IMR-90 (cell line): ENCODE data around the gene ADGRL3. TPM values are rescaled to one million over a fixed set of nuclear protein-coding genes. Genes with fewer than 3 reads are reported as not detected.

Experiments used
- ATAC-seq: fragments of 200-7000 bp; cut with Tn5 transposase; 2 replicates; pipeline ENCODE4 v1.9.1; 2020; ENCODE audit warnings: low read depth, mild to moderate bottlenecking, moderate library complexity
- BruUV-seq: library from RNA; stranded (reverse); fragments of 400-500 nt; replicated peaks from 2 replicates; lab custom pipeline; 2021; lab: Mats Ljungman, UMichigan
- CTCF ChIA-PET: fragments of 300-600 bp; formaldehyde crosslinking; extraction: SDS; loops from one replicate; lab custom pipeline; 2021; ENCODE audit warnings: antibody characterized with exemption; lab: Yijun Ruan, JAX
- POLR2A ChIA-PET: fragments of 300-600 bp; sonication (Branson Sonifier 250); formaldehyde crosslinking; loops from one replicate; lab custom pipeline; 2022; ENCODE audit warnings: antibody characterized with exemption; ENCODE audit not compliant: unreplicated experiment; lab: Charles Lee
- DNase-seq: peaks from one replicate; pipeline ENCODE4 v3.0.0; 2013
- H2AFZ ChIP-seq: replicated peaks from 2 replicates; pipeline ENCODE3; 2013; ENCODE audit warnings: low read length, mild to moderate bottlenecking; ENCODE audit not compliant: poor library complexity
- H2AK5ac ChIP-seq: 2 replicates; pipeline ENCODE4 v1.6.1; 2013; ENCODE audit warnings: low read depth, low read length, inconsistent platforms
- H2AK9ac ChIP-seq: replicated peaks from 2 replicates; pipeline ENCODE3; 2013; ENCODE audit warnings: mild to moderate bottlenecking, low read depth, low read length, moderate library complexity; ENCODE audit not compliant: poor library complexity
- H2BK120ac ChIP-seq: 2 replicates; pipeline ENCODE4 v1.6.1; 2013; ENCODE audit warnings: low read depth, low read length, inconsistent platforms
- H2BK15ac ChIP-seq: 3 replicates; pipeline ENCODE4 v1.6.1; 2013; ENCODE audit warnings: low read depth, low read length, inconsistent platforms
- H2BK20ac ChIP-seq: 2 replicates; pipeline ENCODE4 v1.6.1; 2013; ENCODE audit warnings: low read depth, mild to moderate bottlenecking, inconsistent platforms, low read length, moderate library complexity
- H2BK5ac ChIP-seq: 2 replicates; pipeline ENCODE4 v1.6.1; 2013; ENCODE audit warnings: mild to moderate bottlenecking, low read depth, low read length, inconsistent platforms; ENCODE audit not compliant: poor library complexity, severe bottlenecking
- H3K14ac ChIP-seq: replicated peaks from 2 replicates; pipeline ENCODE4 v1.6.1; 2013; ENCODE audit warnings: low read depth, low read length, inconsistent platforms
- H3K18ac ChIP-seq: 2 replicates; pipeline ENCODE4 v1.6.1; 2013; ENCODE audit warnings: low read depth, low read length, control low read depth
- H3K23ac ChIP-seq: 2 replicates; pipeline ENCODE4 v1.6.1; 2013; ENCODE audit warnings: low read depth, low read length, inconsistent platforms
- H3K27ac ChIP-seq: 2 replicates; pipeline ENCODE4 v1.5.1; 2013; ENCODE audit warnings: mild to moderate bottlenecking, control low read depth, low read length; ENCODE audit not compliant: insufficient read depth
- H3K27me3 ChIP-seq: 2 replicates; pipeline ENCODE4 v1.6.1; 2013; ENCODE audit warnings: low read length; ENCODE audit not compliant: control insufficient read depth, insufficient read depth
- H3K36me3 ChIP-seq: 2 replicates; pipeline ENCODE4 v1.6.1; 2013; ENCODE audit warnings: low read length, mixed read lengths; ENCODE audit not compliant: control insufficient read depth, insufficient read depth
- H3K4ac ChIP-seq: 2 replicates; pipeline ENCODE4 v1.6.1; 2013; ENCODE audit warnings: low read depth, low read length, inconsistent platforms
- H3K4me1 ChIP-seq: 2 replicates; pipeline ENCODE4 v1.6.1; 2013; ENCODE audit warnings: low read length, mixed read lengths; ENCODE audit not compliant: control insufficient read depth, insufficient read depth
- H3K4me2 ChIP-seq: 2 replicates; pipeline ENCODE4 v1.6.1; 2013; ENCODE audit warnings: low read depth, mild to moderate bottlenecking, control low read depth, low read length, moderate library complexity
- H3K4me3 ChIP-seq: 2 replicates; pipeline ENCODE4 v1.5.1; 2013; ENCODE audit warnings: low read depth, mild to moderate bottlenecking, control low read depth, low read length, moderate library complexity; ENCODE audit not compliant: insufficient read depth
- H3K56ac ChIP-seq: 2 replicates; pipeline ENCODE4 v1.6.1; 2013; ENCODE audit warnings: low read length, inconsistent platforms; ENCODE audit not compliant: insufficient read depth; ENCODE audit errors: extremely low read depth
- H3K79me1 ChIP-seq, 2 experiments: 2 replicates each; pipeline ENCODE4 v1.6.1; 2013; ENCODE audit warnings: low read length in 2 of 2, inconsistent platforms in 1 of 2, low read depth in 1 of 2
- H3K9ac ChIP-seq: 2 replicates; pipeline ENCODE4 v1.6.1; 2013; ENCODE audit warnings: low read depth, low read length, control low read depth
- H3K9me1 ChIP-seq: 2 replicates; pipeline ENCODE4 v1.6.1; 2013; ENCODE audit warnings: low read length, inconsistent platforms; ENCODE audit not compliant: insufficient read depth
- H3K9me3 ChIP-seq: 2 replicates; pipeline ENCODE4 v1.6.1; 2013; ENCODE audit warnings: low read length; ENCODE audit not compliant: control insufficient read depth, insufficient read depth
- H4K20me1 ChIP-seq: 2 replicates; pipeline ENCODE4 v1.6.1; 2013; ENCODE audit warnings: low read length, inconsistent platforms; ENCODE audit not compliant: insufficient read depth
- H4K5ac ChIP-seq: 2 replicates; pipeline ENCODE4 v1.6.1; 2013; ENCODE audit warnings: mild to moderate bottlenecking, low read depth, low read length, control low read depth
- H4K8ac ChIP-seq, 2 experiments: 2 replicates each; pipeline ENCODE4 v1.6.1; 2013; ENCODE audit warnings: low read depth in 2 of 2, low read length in 2 of 2, control low read depth in 1 of 2, inconsistent platforms in 1 of 2
- H4K91ac ChIP-seq: 2 replicates; pipeline ENCODE4 v1.6.1; 2013; ENCODE audit warnings: low read depth, low read length, inconsistent platforms; ENCODE audit not compliant: insufficient read depth
- CEBPB ChIP-seq: IDR thresholded peaks from 2 replicates; pipeline ENCODE4 v1.6.1; 2012; ENCODE audit warnings: low read depth, low read length, improper control_type of control experiment
- CTCF ChIP-seq: conservative IDR thresholded peaks from 2 replicates; pipeline ENCODE4 v1.5.1; 2012; ENCODE audit warnings: mild to moderate bottlenecking, low read depth, low read length, improper control_type of control experiment
- ELK1 ChIP-seq: fragments of 150-350 bp; IDR thresholded peaks from 2 replicates; pipeline ENCODE4 v1.6.1; 2016; ENCODE audit warnings: low read depth, mild to moderate bottlenecking, low read length, moderate library complexity, borderline replicate concordance
- FOS ChIP-seq: fragments of 150-350 bp; IDR thresholded peaks from 2 replicates; pipeline ENCODE4 v1.6.1; 2016; ENCODE audit warnings: low read depth, low read length
- MAFK ChIP-seq: IDR thresholded peaks from 2 replicates; pipeline ENCODE4 v1.6.1; 2012; ENCODE audit warnings: low read depth, low read length, improper control_type of control experiment
- NFE2L2 ChIP-seq: fragments of 150-350 bp; IDR thresholded peaks from 2 replicates; pipeline ENCODE4 v1.6.1; 2016; ENCODE audit warnings: low read depth, mild to moderate bottlenecking, low read length
- POLR2A ChIP-seq: IDR thresholded peaks from 2 replicates; pipeline ENCODE4 v1.6.1; 2012; ENCODE audit warnings: mild to moderate bottlenecking, low read depth, low read length
- RAD21 ChIP-seq: IDR thresholded peaks from 2 replicates; pipeline ENCODE4 v1.6.1; 2012; ENCODE audit warnings: low read length, improper control_type of control experiment
- RFX5 ChIP-seq: IDR thresholded peaks from 2 replicates; pipeline ENCODE4 v1.8.0; 2012; ENCODE audit warnings: low read depth, mild to moderate bottlenecking, low read length, moderate library complexity
- SMC3 ChIP-seq: fragments of 150-350 bp; IDR thresholded peaks from 2 replicates; pipeline ENCODE4 v1.6.1; 2016; ENCODE audit warnings: low read depth, mild to moderate bottlenecking, antibody characterized with exemption, low read length, moderate library complexity
- USF2 ChIP-seq: fragments of 150-350 bp; IDR thresholded peaks from 2 replicates; pipeline ENCODE4 v1.6.1; 2017; ENCODE audit warnings: mild to moderate bottlenecking, antibody characterized with exemption, low read length, low read depth
- WGBS, 2 experiments: methylation state at CpG; one replicate each; pipeline versions ENCODE4 v1.1.5 to v1.1.7; 2013; ENCODE audit warnings: missing lambda C conversion rate in 2 of 2; ENCODE audit not compliant: insufficient read length in 1 of 2; ENCODE audit errors: extremely low coverage in 2 of 2; 5-methylcytosine and 5-hydroxymethylcytosine counted together
- dilution Hi-C: fragments of 300-500 bp; cut with HindIII; formaldehyde crosslinking; loops from one replicate; pipeline ENCODE4 v1.14.3; 2018; ENCODE audit warnings: low sequenced_read_pairs; ENCODE audit not compliant: unreplicated experiment
- in situ Hi-C: fragments of 300-500 bp; cut with MboI; formaldehyde crosslinking; loops from 3 replicates; pipeline ENCODE4 v1.14.3; 2019; ENCODE audit warnings: low sequenced_read_pairs, inconsistent platforms, mixed read lengths
- intact Hi-C: fragments of 100-400 bp; cut with micrococcal nuclease; formaldehyde crosslinking; loops from 2 replicates; pipeline ENCODE4 v1.10.0; 2022
- polyA plus RNA-seq, 3 experiments: library from polyadenylated mRNA; depleted of rRNA; stranded (reverse); fragments of >200 nt; gene quantifications; 2 replicates each; pipeline ENCODE4 v1.2.3, GENCODE V29; 2012; ENCODE audit warnings: low replicate concordance in 1 of 3
- total RNA-seq: library from RNA; depleted of rRNA; stranded (reverse); fragments of >200 nt; gene quantifications from 2 replicates; pipeline ENCODE4 v1.2.3, GENCODE V29; 2012

Gene ADGRL3
- total and polyA plus RNA-seq, 2 of the 4 experiments (the other 2 are of a cell fraction), result 0.46 to 2.5 TPM

GRCh38 chr4:61320631-61321030 lies 120.5 kb downstream of the ADGRL3 start:
- Histone ChIP-seq H3K14ac (no peak overlapping the region), H3K23ac (no peak overlapping the region), H3K9ac (no peak overlapping the region), H3K4me1 (no peaks in the 10 kb centered on the region), H3K4me2 (peak overlapping the region; percentile 40; the same call in 1 of the 2 replicates), H3K9me1 (no peaks in the 10 kb centered on the region), H2AFZ (no peak overlapping the region), H3K27ac (no peak overlapping the region), H4K91ac (no peak overlapping the region), H2AK5ac (no peak overlapping the region), H3K18ac (no peak overlapping the region), H4K20me1 (no peaks in the 10 kb centered on the region), H3K36me3 (no peaks in the 10 kb centered on the region), H2BK5ac (no peak overlapping the region), H3K56ac (no peak overlapping the region), H4K8ac (no peak overlapping the region), H3K27me3 (no peaks in the 10 kb centered on the region), H3K9me3 (no peaks in the 10 kb centered on the region), H4K5ac (no peak overlapping the region), H2BK120ac (no peak overlapping the region), H2BK20ac (no peak overlapping the region), H2AK9ac (no peak overlapping the region), H3K4me3 (no peak overlapping the region), H2BK15ac (no peak overlapping the region), H3K79me1 (no peaks in the 10 kb centered on the region), H3K4ac (no peak overlapping the region)
- dilution Hi-C loops, result no loop called here
- ATAC-seq (no peak; the same call in 1 of the 2 replicates), DNase-seq (no peak)
- CTCF ChIA-PET, result no interaction called here
- no CpG with 5 or more reads among the region's 1 CpG for WGBS, 2 experiments
- TF ChIP-seq USF2, result no peak
- no peak for TF ChIP-seq RAD21
- TF ChIP-seq SMC3, result no peak
- no peak for TF ChIP-seq POLR2A
- no peak for TF ChIP-seq NFE2L2
- TF ChIP-seq FOS, result no peak
- no peak for TF ChIP-seq ELK1
- TF ChIP-seq MAFK, result no peak
- TF ChIP-seq RFX5, result no peak
- no peak for TF ChIP-seq CTCF
- TF ChIP-seq CEBPB, result no peak
- POLR2A ChIA-PET, result no interaction called here
- intact Hi-C loops, result no loop called here
- no TSS peak for BruUV-seq
- in situ Hi-C loops, result no loop called here
